GM06990 (cell line): ENCODE measurements around the gene SAMD10.

Experiments
- DNase-seq: peaks from one replicate; pipeline ENCODE4 v3.0.0-alpha.2; 2011; ENCODE audit not compliant: insufficient read length; ENCODE audit errors: extremely low read depth
- H3K27me3 ChIP-seq: replicated peaks from 2 replicates; pipeline ENCODE4 v1.6.0; 2011; ENCODE audit warnings: low read length; ENCODE audit not compliant: control insufficient read depth, insufficient read depth
- H3K36me3 ChIP-seq: 2 replicates; pipeline ENCODE4 v1.5.1; 2011; ENCODE audit warnings: low read length; ENCODE audit not compliant: control insufficient read depth, insufficient read depth
- H3K4me3 ChIP-seq: replicated peaks from 2 replicates; pipeline ENCODE4 v1.5.1; 2011; ENCODE audit warnings: low read depth, mild to moderate bottlenecking, control low read depth, low read length
- TF ChIP-seq, protein P1 (sequence below): IDR thresholded peaks from 2 replicates; pipeline ENCODE4 v1.5.1; 2011; ENCODE audit warnings: low read length, control low read depth, mild to moderate bottlenecking, inconsistent platforms; ENCODE audit not compliant: insufficient read depth, poor library complexity, severe bottlenecking

Gene SAMD10

GRCh38 chr20:64005394-64005793 lies 26.0 kb upstream of the SAMD10 start:
- no peak overlapping the region for H3K4me3 ChIP-seq

DNA sequence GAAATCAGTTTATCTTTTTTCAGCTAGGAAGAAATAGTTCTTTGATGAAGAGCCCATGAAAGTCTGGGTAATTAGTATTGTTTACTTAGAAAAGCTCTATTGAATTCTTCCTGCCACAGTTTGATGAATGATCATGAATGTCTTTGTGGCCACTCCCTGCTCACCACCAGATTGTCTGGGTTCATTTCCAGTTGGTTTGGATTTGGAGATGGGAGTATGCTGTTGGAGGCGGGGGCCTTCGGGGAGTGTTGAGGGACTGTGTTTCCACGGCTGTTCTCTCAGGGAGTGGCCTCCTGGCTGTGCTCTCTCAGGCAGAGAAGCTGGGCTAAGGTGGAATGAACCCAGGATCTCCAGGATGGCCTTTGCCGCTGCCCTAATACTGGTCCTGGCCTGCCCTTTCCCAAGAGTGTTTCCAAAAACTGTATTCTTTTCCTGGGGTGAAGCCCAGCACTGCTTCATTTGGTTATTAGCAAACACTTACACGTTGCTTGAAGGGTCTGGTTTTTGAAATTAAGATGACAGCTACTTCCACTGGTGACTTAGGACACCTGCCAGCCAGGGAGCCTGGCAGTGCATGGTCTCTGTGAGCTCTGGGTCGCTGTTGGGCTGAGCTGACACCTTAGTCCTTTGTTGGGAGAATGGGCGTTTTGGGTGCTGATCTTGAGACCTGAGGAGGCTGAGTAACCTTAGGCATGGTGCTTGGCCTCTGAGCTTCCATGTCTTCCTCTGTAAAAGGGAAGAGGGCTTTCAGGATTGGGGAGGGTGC lies 24.7 kb upstream of the SAMD10 start:
- H3K36me3 ChIP-seq, result peaks cover 48% of the 10 kb centered on the region
- no peak overlapping the region for H3K4me3 ChIP-seq
- no peaks in the 10 kb centered on the region for H3K27me3 ChIP-seq
- TF ChIP-seq, protein P1, sequence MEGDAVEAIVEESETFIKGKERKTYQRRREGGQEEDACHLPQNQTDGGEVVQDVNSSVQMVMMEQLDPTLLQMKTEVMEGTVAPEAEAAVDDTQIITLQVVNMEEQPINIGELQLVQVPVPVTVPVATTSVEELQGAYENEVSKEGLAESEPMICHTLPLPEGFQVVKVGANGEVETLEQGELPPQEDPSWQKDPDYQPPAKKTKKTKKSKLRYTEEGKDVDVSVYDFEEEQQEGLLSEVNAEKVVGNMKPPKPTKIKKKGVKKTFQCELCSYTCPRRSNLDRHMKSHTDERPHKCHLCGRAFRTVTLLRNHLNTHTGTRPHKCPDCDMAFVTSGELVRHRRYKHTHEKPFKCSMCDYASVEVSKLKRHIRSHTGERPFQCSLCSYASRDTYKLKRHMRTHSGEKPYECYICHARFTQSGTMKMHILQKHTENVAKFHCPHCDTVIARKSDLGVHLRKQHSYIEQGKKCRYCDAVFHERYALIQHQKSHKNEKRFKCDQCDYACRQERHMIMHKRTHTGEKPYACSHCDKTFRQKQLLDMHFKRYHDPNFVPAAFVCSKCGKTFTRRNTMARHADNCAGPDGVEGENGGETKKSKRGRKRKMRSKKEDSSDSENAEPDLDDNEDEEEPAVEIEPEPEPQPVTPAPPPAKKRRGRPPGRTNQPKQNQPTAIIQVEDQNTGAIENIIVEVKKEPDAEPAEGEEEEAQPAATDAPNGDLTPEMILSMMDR, result no peak
- DNase-seq, result no peak

More at GRCh38 chr20:64005394-64005793, 26.0 kb upstream of the SAMD10 start:
- no peak for DNase-seq
- Histone ChIP-seq H3K27me3 (no peaks in the 10 kb centered on the region), H3K36me3 (peaks cover 51% of the 10 kb centered on the region)
- TF ChIP-seq, protein P1, result no peak

DNA sequence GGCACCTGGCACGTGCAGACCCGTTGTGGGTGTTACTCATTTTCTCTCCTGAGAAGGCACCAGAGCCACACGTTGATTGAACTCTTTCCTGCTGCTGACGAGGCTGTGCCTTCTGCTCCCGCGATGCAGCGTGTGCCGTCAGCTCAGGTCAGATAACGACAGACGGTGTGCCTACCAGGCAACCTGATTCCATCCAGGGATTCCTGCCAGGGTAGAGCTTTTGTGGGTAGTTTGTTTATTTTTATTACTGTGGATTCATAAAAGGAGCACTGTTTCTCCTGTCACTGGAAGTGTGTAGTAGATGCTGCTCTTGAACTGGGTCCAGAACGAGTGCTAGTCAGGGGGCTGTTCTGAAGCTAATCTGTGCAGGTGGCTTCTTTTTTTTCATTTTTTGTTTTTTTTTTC lies 22.2 kb upstream of the SAMD10 start:
- H3K36me3 ChIP-seq, result peaks cover 44% of the 10 kb centered on the region

DNA sequence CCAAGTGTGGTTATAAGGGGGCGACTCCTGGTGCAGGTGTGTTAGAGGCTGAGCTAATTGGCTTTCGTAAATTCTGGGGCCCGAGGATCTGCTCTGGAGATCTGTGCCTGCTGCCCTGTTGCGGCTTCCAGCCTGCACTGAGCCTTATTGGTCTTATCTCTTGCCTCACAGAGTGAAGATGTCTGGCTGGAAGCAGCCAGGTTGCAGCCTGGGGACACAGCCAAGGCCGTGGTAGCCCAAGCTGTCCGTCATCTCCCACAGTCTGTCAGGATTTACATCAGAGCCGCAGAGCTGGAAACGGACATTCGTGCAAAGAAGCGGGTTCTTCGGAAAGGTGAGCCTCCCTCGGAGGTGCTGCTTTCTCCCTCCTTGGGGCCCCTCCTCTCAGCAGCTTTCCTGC lies 21.5 kb upstream of the SAMD10 start:
- H3K36me3 ChIP-seq, result peaks cover 46% of the 10 kb centered on the region
- DNase-seq, result no peak
- no peak overlapping the region for H3K4me3 ChIP-seq
- no peaks in the 10 kb centered on the region for H3K27me3 ChIP-seq
- TF ChIP-seq, protein P1, result no peak

More for the DNA sequence above, 22.2 kb upstream of the SAMD10 start:
- no peaks in the 10 kb centered on the region for H3K27me3 ChIP-seq
- no peak overlapping the region for H3K4me3 ChIP-seq
- DNase-seq, result no peak
- TF ChIP-seq, protein P1, result no peak

DNA sequence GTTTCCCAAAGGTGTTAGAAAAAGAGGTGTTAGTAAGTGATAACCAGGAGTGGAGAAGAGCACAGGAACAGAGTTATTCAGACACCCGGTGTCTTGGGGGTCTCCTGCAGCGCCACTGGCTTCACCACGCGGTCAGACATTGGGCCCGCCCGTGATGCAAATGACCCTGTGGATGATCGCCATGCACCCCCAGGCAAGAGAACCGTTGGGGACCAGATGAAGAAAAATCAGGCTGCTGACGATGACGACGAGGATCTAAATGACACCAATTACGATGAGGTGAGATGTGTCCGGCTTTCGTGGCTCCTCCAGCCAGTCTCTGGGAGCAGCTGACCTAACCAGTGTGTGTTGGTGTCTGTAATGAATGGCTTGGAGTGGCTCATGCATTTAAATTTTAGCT lies 3.5 kb upstream of the SAMD10 start:
- no peaks in the 10 kb centered on the region for H3K27me3 ChIP-seq
- H3K4me3 ChIP-seq, result no peak overlapping the region
- TF ChIP-seq, protein P1, result no peak
- peaks cover 5% of the 10 kb centered on the region for H3K36me3 ChIP-seq
- no peak for DNase-seq
